Naive thymus-derived CD4-positive, alpha-beta T cell (primary cell): ENCODE results near the gene SNRNP48. TPM values are rescaled to one million over a fixed set of nuclear protein-coding genes. Genes with fewer than 3 reads are reported as not detected.

ENCODE experiments used
- ATAC-seq: fragments of 150-1000 bp; cut with Tn5 transposase; 2 replicates; pipeline ENCODE4 v1.10.0; 2021; ENCODE audit warnings: mild to moderate bottlenecking, moderate library complexity
- CTCF ChIA-PET: fragments of 350-600 bp; sonication (Branson Sonifier 250); formaldehyde crosslinking; loops from one replicate; lab custom pipeline; 2021; ENCODE audit warnings: antibody characterized with exemption; lab: Charles Lee
- POLR2A ChIA-PET: fragments of 350-600 bp; sonication (Branson Sonifier 250); formaldehyde crosslinking; loops from one replicate; lab custom pipeline; 2021; ENCODE audit warnings: antibody characterized with exemption, inconsistent platforms; lab: Charles Lee
- DNase-seq, 9 donors: peaks; one replicate each; pipeline versions ENCODE4 v3.0.0 to v3.0.0-alpha.2; 2020 to 2022; ENCODE audit warnings: mixed read lengths in 1 of 9
- H3K27ac ChIP-seq: one replicate; pipeline ENCODE4 v1.7.0; 2013; ENCODE audit warnings: mild to moderate bottlenecking, low read depth, low read length, moderate library complexity
- H3K27me3 ChIP-seq, 2 donors: one replicate each; pipeline ENCODE4 v1.7.0; 2013; ENCODE audit warnings: low read length in 2 of 2, mild to moderate bottlenecking in 2 of 2, moderate library complexity in 2 of 2; ENCODE audit not compliant: control insufficient read depth in 2 of 2, insufficient read depth in 2 of 2
- H3K36me3 ChIP-seq, 3 experiments: 1 replicate in 2 of 3; 2 replicates in 1 of 3; pipeline ENCODE4 v1.7.0; 2013; ENCODE audit warnings: low read length in 3 of 3, mild to moderate bottlenecking in 3 of 3, moderate library complexity in 1 of 3; ENCODE audit not compliant: insufficient read depth in 3 of 3, control insufficient read depth in 2 of 3
- H3K4me1 ChIP-seq, 2 donors: one replicate each; pipeline ENCODE4 v1.7.0; 2013; ENCODE audit warnings: low read length in 2 of 2, mild to moderate bottlenecking in 2 of 2, moderate library complexity in 1 of 2; ENCODE audit not compliant: control insufficient read depth in 2 of 2, insufficient read depth in 2 of 2
- H3K4me3 ChIP-seq: 2 replicates; pipeline ENCODE4 v1.7.0; 2013; ENCODE audit warnings: mild to moderate bottlenecking, low read length
- H3K9me3 ChIP-seq, 3 experiments: 1 replicate in 2 of 3; 2 replicates in 1 of 3; pipeline ENCODE4 v1.7.0; 2013; ENCODE audit warnings: low read length in 3 of 3; ENCODE audit not compliant: control insufficient read depth in 2 of 3
- H3K27ac Mint-ChIP-seq, 9 donors: one replicate each; pipeline ENCODE4 v1.8.0; 2020 to 2022; ENCODE audit warnings: mixed read lengths in 9 of 9, mild to moderate bottlenecking in 8 of 9, moderate library complexity in 5 of 9, inconsistent platforms in 2 of 9
- H3K27me3 Mint-ChIP-seq, 5 donors: one replicate each; pipeline ENCODE4 v1.8.0; 2021 to 2022; ENCODE audit warnings: mixed read lengths in 5 of 5, mild to moderate bottlenecking in 1 of 5
- H3K36me3 Mint-ChIP-seq, 5 donors: one replicate each; pipeline ENCODE4 v1.8.0; 2020 to 2022; ENCODE audit warnings: mixed read lengths in 5 of 5, mild to moderate bottlenecking in 3 of 5, inconsistent platforms in 1 of 5
- H3K4me1 Mint-ChIP-seq, 7 donors: one replicate each; pipeline ENCODE4 v1.8.0; 2020 to 2022; ENCODE audit warnings: mixed read lengths in 7 of 7, mild to moderate bottlenecking in 3 of 7, inconsistent platforms in 1 of 7
- H3K4me3 Mint-ChIP-seq, 10 donors: one replicate each; pipeline ENCODE4 v1.8.0; 2020 to 2022; ENCODE audit warnings: mild to moderate bottlenecking in 10 of 10, mixed read lengths in 10 of 10, moderate library complexity in 6 of 10, inconsistent platforms in 2 of 10
- H3K9me3 Mint-ChIP-seq, 11 donors: one replicate each; pipeline ENCODE4 v1.8.0; 2020 to 2022; ENCODE audit warnings: mixed read lengths in 11 of 11, mild to moderate bottlenecking in 4 of 11, inconsistent platforms in 1 of 11, moderate library complexity in 1 of 11
- intact Hi-C, 2 donors: fragments of 100-400 bp; cut with micrococcal nuclease; formaldehyde crosslinking; loops; one replicate each; pipeline ENCODE4 v1.15.1; 2023
- polyA plus RNA-seq, 2 donors: library from polyadenylated mRNA; unstranded; fragments of 300-500 nt; fragmentation: Illumina TruSeq; gene quantifications; one replicate each; pipeline ENCODE4 v1.2.3, GENCODE V29; 2021
- total RNA-seq, 6 experiments: library from RNA in 5 of 6; stranded (reverse) in 5 of 6; gene quantifications; 1 replicate in 5 of 6; 2 replicates in 1 of 6; pipeline ENCODE4 v1.2.3 and lab custom pipeline; 2021 to 2026

The SNRNP48 gene
- total and polyA plus RNA-seq, 7 experiments from 2014 or later, result 8.6 to 30.4 (median 14.0) TPM

GRCh38 chr6:7604003-7604402, 14.0 kb downstream of the SNRNP48 start:
- H3K4me1 ChIP-seq, result no peaks in the 10 kb centered on the region
- DNase-seq (no peak), ATAC-seq (no peak)
- intact Hi-C loops, result no loop called here
- POLR2A ChIA-PET, result interaction anchor here (0.5 kb wide), 1 partner anchor 202 kb away, joined by 3 read pairs; no protein-coding TSS in a partner anchor
- no peaks in the 10 kb centered on the region for H3K9me3 ChIP-seq
- Mint-ChIP-seq H3K27me3 (no peaks in the 10 kb centered on the region), H3K4me3 (no peak overlapping the region), H3K27ac (peak overlapping the region in 6 of 9 donors; percentile 13 to 93 (median 64)), H3K36me3 (peaks cover 21 to 55% (median 31%) of the 10 kb centered on the region in 5 donors), H3K4me1 (peaks cover 0 to 19% (median 0%) of the 10 kb centered on the region in 7 donors), H3K9me3 (no peaks in the 10 kb centered on the region)
- H3K27ac ChIP-seq, result no peak overlapping the region
- CTCF ChIA-PET, result interaction anchor here (0.6 kb wide), 1 partner anchor 215 kb away, joined by 3 read pairs; no protein-coding TSS in a partner anchor
- H3K4me3 ChIP-seq, result no peak overlapping the region
- peaks cover 29 to 76% (median 32%) of the 10 kb centered on the region in 3 experiments for H3K36me3 ChIP-seq
- H3K27me3 ChIP-seq, result no peaks in the 10 kb centered on the region

GRCh38 chr6:7604506-7604905, 14.5 kb downstream of the SNRNP48 start:
- Histone ChIP-seq H3K4me1 (no peaks in the 10 kb centered on the region), H3K27me3 (no peaks in the 10 kb centered on the region), H3K4me3 (no peak overlapping the region), H3K36me3 (peaks cover 29 to 80% (median 32%) of the 10 kb centered on the region in 3 experiments), H3K9me3 (no peaks in the 10 kb centered on the region), H3K27ac (no peak overlapping the region)
- ChIA-PET POLR2A (no interaction called here), CTCF (no interaction called here)
- Mint-ChIP-seq H3K27me3 (no peaks in the 10 kb centered on the region), H3K9me3 (no peaks in the 10 kb centered on the region), H3K4me1 (peaks cover 0 to 19% (median 0%) of the 10 kb centered on the region in 7 donors), H3K36me3 (peaks cover 21 to 55% (median 31%) of the 10 kb centered on the region in 5 donors), H3K4me3 (no peak overlapping the region), H3K27ac (peak overlapping the region in 2 of 9 donors; percentile 50 to 93)
- DNase-seq, result no peak
- intact Hi-C loops, result no loop called here
- no peak for ATAC-seq

GRCh38 chr6:7615611-7616383, 25.8 kb downstream of the SNRNP48 start:
- H3K4me1 Mint-ChIP-seq, result peaks cover 8 to 20% (median 11%) of the 10 kb centered on the region in 7 donors
- H3K36me3 Mint-ChIP-seq, result peaks cover 0 to 6% (median 0%) of the 10 kb centered on the region in 5 donors
- H3K27ac Mint-ChIP-seq, result peak overlapping the region in 5 of 9 donors; percentile 0 to 65 (median 11)
- POLR2A ChIA-PET, result interaction anchor here (0.7 kb wide), 2 partner anchors 180 to 304 kb away, joined by 4 read pairs; no protein-coding TSS in a partner anchor
- H3K4me1 ChIP-seq, result no peaks in the 10 kb centered on the region
- ATAC-seq (peak; percentile 51), DNase-seq (peak in 7 of 9 donors; percentile 8 to 57 (median 46))
- H3K27ac ChIP-seq, result no peak overlapping the region
- CTCF ChIA-PET, result interaction anchor here (0.6 to 4.8 kb wide), 11 partner anchors 8 to 892 kb away, joined by 3 to 50 read pairs (median 5); no protein-coding TSS in a partner anchor
- H3K27me3 ChIP-seq, result no peaks in the 10 kb centered on the region
- no peak overlapping the region for H3K4me3 ChIP-seq
- peaks cover 0 to 4% (median 0%) of the 10 kb centered on the region in 5 donors for H3K27me3 Mint-ChIP-seq
- H3K9me3 Mint-ChIP-seq, result no peaks in the 10 kb centered on the region
- no peaks in the 10 kb centered on the region for H3K9me3 ChIP-seq
- peaks cover 0 to 16% (median 0%) of the 10 kb centered on the region in 3 experiments for H3K36me3 ChIP-seq
- intact Hi-C loops, result loop anchor here (1.0 to 10.0 kb wide), 6 partner anchors 201 to 1058 kb away; no protein-coding TSS in a partner anchor
- peak overlapping the region in 8 of 10 donors; percentile 6 to 65 (median 50) for H3K4me3 Mint-ChIP-seq

GRCh38 chr6:7617801-7618764, 28.1 kb downstream of the SNRNP48 start:
- Mint-ChIP-seq H3K27ac (no peak overlapping the region), H3K9me3 (no peaks in the 10 kb centered on the region), H3K36me3 (peaks cover 0 to under 1% (median 0%) of the 10 kb centered on the region in 5 donors), H3K4me1 (peaks cover 8 to 20% (median 11%) of the 10 kb centered on the region in 7 donors), H3K27me3 (peaks cover 0 to 7% (median 0%) of the 10 kb centered on the region in 5 donors), H3K4me3 (no peak overlapping the region)
- no peak for DNase-seq
- CTCF ChIA-PET, result interaction anchor here (4.8 kb wide), 1 partner anchor 343 kb away, joined by 50 read pairs; no protein-coding TSS in a partner anchor
- Histone ChIP-seq H3K4me3 (no peak overlapping the region), H3K36me3 (no peaks in the 10 kb centered on the region), H3K27me3 (no peaks in the 10 kb centered on the region), H3K9me3 (no peaks in the 10 kb centered on the region), H3K27ac (no peak overlapping the region), H3K4me1 (no peaks in the 10 kb centered on the region)
- POLR2A ChIA-PET, result no interaction called here
- peak; percentile 62 for ATAC-seq
- intact Hi-C loops, result loop anchor here (5.0 to 10.0 kb wide), 2 partner anchors 203 to 1061 kb away; no protein-coding TSS in a partner anchor

- DNase-seq, result no peak
- H3K4me3 Mint-ChIP-seq, result no peak overlapping the region
- intact Hi-C loops, result no loop called here
- H3K4me1 Mint-ChIP-seq, result peaks cover 0 to 10% (median 2%) of the 10 kb centered on the region in 7 donors
- peaks cover 0 to 13% (median 3%) of the 10 kb centered on the region in 5 donors for H3K27me3 Mint-ChIP-seq
- Histone ChIP-seq H3K9me3 (no peaks in the 10 kb centered on the region), H3K36me3 (no peaks in the 10 kb centered on the region), H3K4me3 (no peak overlapping the region), H3K27me3 (no peaks in the 10 kb centered on the region), H3K27ac (no peak overlapping the region), H3K4me1 (no peaks in the 10 kb centered on the region)
- no peaks in the 10 kb centered on the region for H3K36me3 Mint-ChIP-seq
- no peak overlapping the region for H3K27ac Mint-ChIP-seq
- ATAC-seq, result no peak
- ChIA-PET CTCF (interaction anchor here (0.6 to 1.2 kb wide), 2 partner anchors 266 to 346 kb away, joined by 3 read pairs; no protein-coding TSS in a partner anchor), POLR2A (no interaction called here)
- H3K9me3 Mint-ChIP-seq, result no peaks in the 10 kb centered on the region
Measured at GRCh38 chr6:7621761-7622160, 31.8 kb downstream of the SNRNP48 start.
